HG03520 (cell line): ENCODE results near the gene LRP1.

ENCODE experiments used
- ATAC-seq: cut with Tn5 transposase; IDR thresholded peaks from one replicate; pipeline ENCODE4 v1.9.1; 2021; ENCODE audit warnings: mild to moderate bottlenecking, moderate library complexity; ENCODE audit not compliant: unreplicated experiment

The LRP1 gene

GRCh38 chr12:57188090-57188425, 59.8 kb downstream of the LRP1 start:
- ATAC-seq: no peak

- ATAC-seq: no peak
These were observed 61.8 kb downstream of the LRP1 start for GRCh38 chr12:57190037-57190436.

GRCh38 chr12:57190821-57191220, 62.5 kb downstream of the LRP1 start:
- no peak for ATAC-seq

- ATAC-seq: no peak
These were observed 63.1 kb downstream of the LRP1 start for GRCh38 chr12:57191410-57191809.

GRCh38 chr12:57192920-57193319, 64.6 kb downstream of the LRP1 start:
- no peak for ATAC-seq

GRCh38 chr12:57193706-57194245, 65.5 kb downstream of the LRP1 start:
- no peak for ATAC-seq

- ATAC-seq: no peak
These were observed 66.0 kb downstream of the LRP1 start for GRCh38 chr12:57194253-57194652.

- no peak for ATAC-seq
These were observed 66.9 kb downstream of the LRP1 start for GRCh38 chr12:57195186-57195585.

GRCh38 chr12:57195611-57196371, 67.5 kb downstream of the LRP1 start:
- no peak for ATAC-seq

- no peak for ATAC-seq
These were observed 68.2 kb downstream of the LRP1 start for GRCh38 chr12:57196439-57196838.

GRCh38 chr12:57196956-57197355, 68.7 kb downstream of the LRP1 start:
- no peak for ATAC-seq

GRCh38 chr12:57198329-57198728, 70.0 kb downstream of the LRP1 start:
- ATAC-seq: no peak

- no peak for ATAC-seq
These were observed 70.9 kb downstream of the LRP1 start for GRCh38 chr12:57199191-57199590.

- ATAC-seq: no peak
These were observed 72.2 kb downstream of the LRP1 start for GRCh38 chr12:57200497-57200896.

- no peak for ATAC-seq
These were observed 72.9 kb downstream of the LRP1 start for GRCh38 chr12:57201219-57201618.

- no peak for ATAC-seq
These were observed 73.3 kb downstream of the LRP1 start for GRCh38 chr12:57201631-57202030.

- ATAC-seq: no peak
These were observed 74.0 kb downstream of the LRP1 start for GRCh38 chr12:57202321-57202720.

GRCh38 chr12:57203201-57203600, 74.9 kb downstream of the LRP1 start:
- ATAC-seq: no peak

- no peak for ATAC-seq
These were observed 75.5 kb downstream of the LRP1 start for GRCh38 chr12:57203791-57204190.

GRCh38 chr12:57204454-57204853, 76.2 kb downstream of the LRP1 start:
- ATAC-seq: no peak

GRCh38 chr12:57205186-57205585, 76.9 kb downstream of the LRP1 start:
- no peak for ATAC-seq

GRCh38 chr12:57205931-57206330, 77.6 kb downstream of the LRP1 start:
- no peak for ATAC-seq
